ENCODE measurements around the gene TMEM119. TPM values are rescaled to one million over a fixed set of nuclear protein-coding genes. Genes with fewer than 3 reads are reported as not detected.

TMEM119 gene
- total and polyA plus RNA-seq, 2 of the 4 experiments (the other 2 are of a cell fraction) = 8.1 to 9.2 TPM

DNA sequence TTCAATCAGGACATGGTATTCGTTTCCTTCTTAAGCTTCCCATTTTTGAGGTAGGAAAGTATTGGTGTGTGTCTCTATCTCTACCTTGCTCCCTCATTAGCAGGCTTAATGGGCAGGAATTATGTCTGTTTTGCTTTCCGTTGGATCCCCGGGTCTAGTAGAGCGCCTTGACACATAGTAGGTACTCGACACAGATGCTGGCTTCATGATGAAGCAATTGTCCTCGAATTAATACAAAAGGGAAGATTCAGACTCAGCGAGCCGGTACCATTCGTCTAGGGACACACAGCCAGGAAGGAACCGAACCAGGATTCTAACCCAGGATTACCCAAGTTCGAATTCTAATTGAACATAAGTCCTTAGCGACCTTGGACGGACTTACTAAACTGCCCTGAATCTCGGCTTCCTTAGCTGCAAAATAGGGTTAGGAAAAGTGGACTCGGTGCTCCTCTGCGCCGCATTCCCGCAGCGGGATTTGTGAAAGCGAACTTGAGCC, 36.0 kb downstream of the TMEM119 start:
- Histone ChIP-seq H2BK120ac (ENCODE audit: low read depth, low read length) (no peak overlapping the region), H4K8ac (ENCODE audit: low read depth in 2 of 2, low read length in 2 of 2) (peak overlapping the region; percentile 80 to 97; a peak in 3 of 4 replicates), H4K91ac (ENCODE audit: insufficient read depth, low read depth, low read length) (no peak overlapping the region), H3K9ac (ENCODE audit: low read depth, low read length) (peak overlapping the region; percentile 51; the same call in 1 of the 2 replicates), H4K5ac (ENCODE audit: low read depth, low read length) (no peak overlapping the region), H2AFZ (replicated peaks; ENCODE audit: low read length, poor library complexity) (peak overlapping the region; percentile 91), H3K4ac (ENCODE audit: low read depth, low read length) (peak overlapping the region; percentile 22; the same call in 1 of the 2 replicates), H2BK15ac (ENCODE audit: low read depth, low read length) (no peak overlapping the region), H3K27me3 (ENCODE audit: control insufficient read depth, insufficient read depth, low read length) (no peaks in the 10 kb centered on the region), H2BK5ac (ENCODE audit: low read depth, low read length, poor library complexity, severe bottlenecking) (no peak overlapping the region), H3K4me2 (ENCODE audit: low read depth, low read length) (peak overlapping the region; percentile 99), H3K18ac (ENCODE audit: low read depth, low read length) (no peak overlapping the region), H4K20me1 (ENCODE audit: insufficient read depth, low read length) (peaks cover 25% of the 10 kb centered on the region), H3K23ac (ENCODE audit: low read depth, low read length) (peak overlapping the region; percentile 81), H3K14ac (replicated peaks; ENCODE audit: low read depth, low read length) (0 out of 2 replicates have a peak overlapping the region, but pooled peaks have one; percentile 64), H3K4me3 (ENCODE audit: insufficient read depth, low read depth, low read length) (peak overlapping the region; percentile 92), H3K9me1 (ENCODE audit: insufficient read depth, low read length) (peaks cover 9% of the 10 kb centered on the region; the same call in 1 of the 2 replicates), H3K9me3 (ENCODE audit: control insufficient read depth, insufficient read depth, low read length) (no peaks in the 10 kb centered on the region), H2AK9ac (replicated peaks; ENCODE audit: low read depth, low read length, poor library complexity) (peak overlapping the region; percentile 1), H3K79me1 (ENCODE audit: low read depth in 1 of 2, low read length in 2 of 2) (peaks cover 15 to 59% of the 10 kb centered on the region in 2 experiments), H3K36me3 (ENCODE audit: control insufficient read depth, insufficient read depth, low read length) (peaks cover 24% of the 10 kb centered on the region), H3K56ac (ENCODE audit: extremely low read depth, insufficient read depth, low read length) (peak overlapping the region; percentile 60), H3K27ac (ENCODE audit: insufficient read depth, low read length) (peak overlapping the region; percentile 36; the same call in 1 of the 2 replicates), H3K4me1 (ENCODE audit: control insufficient read depth, insufficient read depth, low read length) (no peaks in the 10 kb centered on the region), H2AK5ac (ENCODE audit: low read depth, low read length) (peak overlapping the region; percentile 15; the same call in 1 of the 2 replicates), H2BK20ac (ENCODE audit: low read depth, low read length) (no peak overlapping the region)
- no TSS peak for BruUV-seq (replicated peaks)
- dilution Hi-C loops (cut with HindIII; ENCODE audit: low sequenced_read_pairs, unreplicated experiment) (no loop called here), in situ Hi-C loops (cut with MboI; ENCODE audit: low sequenced_read_pairs) (loop anchor here (5.0 to 10.0 kb wide), 2 partner anchors 393 to 530 kb away; partner anchors contain the start of gene ALKBH2), intact Hi-C loops (cut with micrococcal nuclease) (loop anchor here (2.0 kb wide), 3 partner anchors 47 to 293 kb away; partner anchors contain the start of gene CORO1C)
- WGBS, 2 experiments (ENCODE audit: extremely low coverage in 2 of 2, insufficient read length in 1 of 2) = 0% methylated on average over 7 of the region's 20 CpGs; no CpG with 5 or more reads in 1 of the 2 experiments
- DNase-seq (no peak), ATAC-seq (ENCODE audit: low read depth) (no peak)
- ChIA-PET POLR2A (ENCODE audit: unreplicated experiment) (no interaction called here), CTCF (no interaction called here)
- TF ChIP-seq MAZ (IDR thresholded peaks at IDR 0.05; ENCODE audit: borderline replicate concordance, low read depth, low read length) (no peak), BHLHE40 (IDR thresholded peaks at IDR 0.05; ENCODE audit: low read depth, low read length) (no peak), MAFK (IDR thresholded peaks at IDR 0.05; ENCODE audit: low read depth, low read length) (no peak), NFE2L2 (IDR thresholded peaks at IDR 0.05; ENCODE audit: low read depth, low read length) (no peak), MXI1 (IDR thresholded peaks at IDR 0.05; ENCODE audit: borderline replicate concordance, low read depth, low read length) (no peak), POLR2A (IDR thresholded peaks at IDR 0.05; ENCODE audit: low read depth, low read length) (no peak), CEBPB (IDR thresholded peaks at IDR 0.05; ENCODE audit: low read depth, low read length) (no peak), CHD1 (IDR thresholded peaks at IDR 0.05; ENCODE audit: low read depth, low read length) (no peak), FOS (IDR thresholded peaks at IDR 0.05; ENCODE audit: low read depth, low read length) (no peak), RCOR1 (IDR thresholded peaks at IDR 0.05; ENCODE audit: insufficient replicate concordance, low read length) (no peak), CTCF (conservative IDR thresholded peaks at IDR 0.05; ENCODE audit: low read depth, low read length) (no peak), RAD21 (IDR thresholded peaks at IDR 0.05; ENCODE audit: low read length) (no peak), RFX5 (IDR thresholded peaks at IDR 0.05; ENCODE audit: low read depth, low read length) (no peak), SMC3 (IDR thresholded peaks at IDR 0.05; ENCODE audit: low read depth, low read length) (no peak)
- TF ChIP-seq, protein P1, sequence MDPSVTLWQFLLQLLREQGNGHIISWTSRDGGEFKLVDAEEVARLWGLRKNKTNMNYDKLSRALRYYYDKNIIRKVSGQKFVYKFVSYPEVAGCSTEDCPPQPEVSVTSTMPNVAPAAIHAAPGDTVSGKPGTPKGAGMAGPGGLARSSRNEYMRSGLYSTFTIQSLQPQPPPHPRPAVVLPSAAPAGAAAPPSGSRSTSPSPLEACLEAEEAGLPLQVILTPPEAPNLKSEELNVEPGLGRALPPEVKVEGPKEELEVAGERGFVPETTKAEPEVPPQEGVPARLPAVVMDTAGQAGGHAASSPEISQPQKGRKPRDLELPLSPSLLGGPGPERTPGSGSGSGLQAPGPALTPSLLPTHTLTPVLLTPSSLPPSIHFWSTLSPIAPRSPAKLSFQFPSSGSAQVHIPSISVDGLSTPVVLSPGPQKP (IDR thresholded peaks at IDR 0.05; ENCODE audit: borderline replicate concordance, low read depth, low read length) = no peak
- TF ChIP-seq, protein P2, sequence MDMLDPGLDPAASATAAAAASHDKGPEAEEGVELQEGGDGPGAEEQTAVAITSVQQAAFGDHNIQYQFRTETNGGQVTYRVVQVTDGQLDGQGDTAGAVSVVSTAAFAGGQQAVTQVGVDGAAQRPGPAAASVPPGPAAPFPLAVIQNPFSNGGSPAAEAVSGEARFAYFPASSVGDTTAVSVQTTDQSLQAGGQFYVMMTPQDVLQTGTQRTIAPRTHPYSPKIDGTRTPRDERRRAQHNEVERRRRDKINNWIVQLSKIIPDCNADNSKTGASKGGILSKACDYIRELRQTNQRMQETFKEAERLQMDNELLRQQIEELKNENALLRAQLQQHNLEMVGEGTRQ (IDR thresholded peaks at IDR 0.05; ENCODE audit: low read depth, low read length) = no peak

All from IMR-90 (cell line).